Heart right ventricle (tissue), 16 donors: Measurements from ENCODE around the gene RPL29. TPM values are rescaled to one million over a fixed set of nuclear protein-coding genes. Genes with fewer than 3 reads are reported as not detected.

ENCODE experiments used
- ATAC-seq, 8 donors: fragments of 200-7000 bp; cut with Tn5 transposase; one replicate each; pipeline ENCODE4 v1.9.1; 2020; ENCODE audit warnings: mild to moderate bottlenecking in 8 of 8, moderate library complexity in 8 of 8, moderate number of reproducible peaks in 1 of 8
- DNase-seq, 2 donors: peaks; one replicate each; pipeline ENCODE4 v3.0.0-alpha.2; 2020
- H3K27ac ChIP-seq, 10 donors: fragments of 200-600 bp; sonication (generic) in 2 of 10; one replicate each; pipeline versions ENCODE4 v1.5.0 to v1.8.0; 2020 to 2022; ENCODE audit warnings: mild to moderate bottlenecking in 3 of 10
- H3K27me3 ChIP-seq, 7 donors: fragments of 200-600 bp; one replicate each; pipeline ENCODE4 v1.8.0; 2021 to 2022; ENCODE audit warnings: mild to moderate bottlenecking in 2 of 7
- H3K36me3 ChIP-seq, 9 donors: fragments of 200-600 bp; sonication (generic) in 1 of 9; one replicate each; pipeline versions ENCODE4 v1.5.0 to v1.8.0; 2020 to 2022; ENCODE audit warnings: mild to moderate bottlenecking in 2 of 9
- H3K4me1 ChIP-seq, 9 donors: fragments of 200-600 bp; sonication (generic) in 1 of 9; one replicate each; pipeline versions ENCODE4 v1.5.0 to v1.8.0; 2020 to 2022; ENCODE audit warnings: mild to moderate bottlenecking in 4 of 9
- H3K4me3 ChIP-seq, 10 donors: fragments of 200-600 bp; sonication (generic) in 2 of 10; one replicate each; pipeline versions ENCODE4 v1.5.0 to v1.8.0; 2020 to 2022; ENCODE audit warnings: mild to moderate bottlenecking in 7 of 10, moderate library complexity in 2 of 10
- H3K9me3 ChIP-seq, 11 donors: fragments of 200-600 bp in 10 of 11; sonication (generic) in 2 of 11; one replicate each; pipeline versions ENCODE4 v1.5.0 to v1.8.0; 2013 to 2022; ENCODE audit warnings: mild to moderate bottlenecking in 2 of 11, control low read depth in 1 of 11, moderate library complexity in 1 of 11
- CTCF ChIP-seq, 9 donors: fragments of 200-600 bp; sonication (generic) in 2 of 9; IDR thresholded peaks; one replicate each; pipeline versions ENCODE4 v1.5.0 to v1.8.0; 2021 to 2022; ENCODE audit warnings: antibody characterized with exemption in 9 of 9, mild to moderate bottlenecking in 5 of 9, moderate library complexity in 1 of 9
- WGBS, 2 donors: extraction: QIAGEN DNeasy Blood & Tissue Kit; methylation state at CpG; one replicate each; pipeline ENCODE4 v1.1.7; 2013; ENCODE audit warnings: inconsistent platforms in 1 of 2; 5-methylcytosine and 5-hydroxymethylcytosine counted together
- intact Hi-C, 10 donors: fragments of 100-400 bp; cut with DNase I; formaldehyde crosslinking; loops; one replicate each; pipeline versions ENCODE4 v1.11.1 to v1.14.2; 2022
- polyA plus RNA-seq, 2 donors: library from polyadenylated mRNA; stranded (reverse); fragments of 200-250 nt; gene quantifications; one replicate each; pipeline ENCODE4 v1.2.3, GENCODE V29; 2013
- total RNA-seq, 10 donors: library from RNA; stranded (reverse); fragmentation: NEBNext Ultra II Directional in 3 of 10; extraction: Animal tissue kit (Norgen Biotek cat#: 25700) in 3 of 10; gene quantifications; one replicate each; pipeline versions ENCODE4 v1.2.1 to v1.2.4, GENCODE V29; 2021 to 2023
- donor health status: Arrhythmogenic right ventricular cardiomyopathy.
- donor health status: ischemic (EF 13 %, LVEDD 7.1; RV severe dilation, severe dysfunction).
- donor health status: healthy with polysubstance abuse.
- donor health status: DM: no; HTN: yes; CAD: no.
- donor health status: DM: no; HTN: no; CAD: no.
- donor health status: ischemic (EF 25% LVEDD 6.9; RV normal size, moderate dysfunction).
- donor health status: ischemic (EF 25% LVEDD 5.7; RV mildly dilated, moderate dysfunction).
- donor health status: healthy.
- donor health status: DM: yes; HTN: yes; CAD: no.
- donor health status: Ischemic cardiomyopathy.
- donor health status: ischemic (EF 35%, LVEDD 5.7; RV mildly dilated, moderate dysfunction).
- donor health status: nonischemic (EF 11% LVEDD 7.7; RV severe dilation, severe dysfunction).
- donor health status: DM: yes; HTN: yes; CAD: no.
- donor health status: PGD.
- donor health status: ischemic (EF 29% LVEDD 5.4; RV normal size, mild dysfunction).
- donor health status: nonischemic (EF 23%, LVEDD 6.1; RV moderate dilation, normal function).

RPL29 gene
- total and polyA plus RNA-seq, 12 donors: 505 to 1,915 (median 643) TPM

GRCh38 chr3:51953445-51953844, 42.2 kb downstream of the RPL29 start:
- no peak for TF ChIP-seq CTCF (IDR thresholded peaks at IDR 0.05)
- Histone ChIP-seq H3K4me3 (no peak overlapping the region), H3K27me3 (peaks cover 0 to 23% (median 0%) of the 10 kb centered on the region in 7 donors), H3K36me3 (peaks cover 0 to 33% (median 6%) of the 10 kb centered on the region in 9 donors), H3K9me3 (no peaks in the 10 kb centered on the region), H3K4me1 (peaks cover 0 to 29% (median 15%) of the 10 kb centered on the region in 9 donors), H3K27ac (no peak overlapping the region)
- intact Hi-C loops: no loop called here
- ATAC-seq: no peak
- DNase-seq: no peak
- 69 to 75% methylated on average over 3 of the region's 3 CpGs for WGBS, 2 donors

DNA sequence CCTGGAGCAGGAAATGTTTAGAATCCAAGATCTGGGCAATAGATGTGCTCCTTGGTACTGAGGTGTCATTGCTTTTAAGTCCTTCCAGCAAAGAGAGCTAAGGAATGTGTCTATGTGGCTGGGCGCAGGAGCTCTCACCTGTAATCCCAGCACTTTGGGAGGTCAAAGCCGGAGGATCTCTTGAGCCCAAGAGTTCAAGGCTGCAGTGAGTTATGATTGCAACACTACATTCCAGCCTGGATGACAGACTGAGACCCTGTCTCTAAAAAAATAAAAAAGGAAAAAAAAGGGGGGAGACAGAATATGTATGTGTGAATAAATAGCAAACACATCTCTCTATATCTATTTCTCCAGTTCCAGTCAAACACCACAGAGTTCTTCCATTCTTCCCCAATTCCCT, 44.8 kb downstream of the RPL29 start:
- intact Hi-C loops: no loop called here
- no peak for TF ChIP-seq CTCF (IDR thresholded peaks at IDR 0.05)
- ATAC-seq: no peak

GRCh38 chr3:51949121-51949520, 46.6 kb downstream of the RPL29 start:
- Histone ChIP-seq H3K9me3 (no peaks in the 10 kb centered on the region), H3K27me3 (no peaks in the 10 kb centered on the region), H3K4me1 (peaks cover 0 to 10% (median 0%) of the 10 kb centered on the region in 9 donors), H3K27ac (no peak overlapping the region), H3K36me3 (peaks cover 0 to 50% (median 0%) of the 10 kb centered on the region in 9 donors), H3K4me3 (no peak overlapping the region)
- 88 to 96% methylated on average over 5 of the region's 5 CpGs for WGBS, 2 donors
- ATAC-seq (no peak), DNase-seq (no peak)
- intact Hi-C loops: no loop called here
- TF ChIP-seq CTCF (IDR thresholded peaks at IDR 0.05): no peak

More for the DNA sequence above, 44.8 kb downstream of the RPL29 start:
- 88 to 91% methylated on average over 2 of the region's 2 CpGs for WGBS, 2 donors
- DNase-seq: no peak
- Histone ChIP-seq H3K9me3 (no peaks in the 10 kb centered on the region), H3K27ac (no peak overlapping the region), H3K36me3 (peaks cover 0 to 35% (median 0%) of the 10 kb centered on the region in 9 donors), H3K4me1 (peaks cover 0 to 16% (median 7%) of the 10 kb centered on the region in 9 donors), H3K27me3 (peaks cover 0 to 12% (median 0%) of the 10 kb centered on the region in 7 donors), H3K4me3 (no peak overlapping the region)

DNA sequence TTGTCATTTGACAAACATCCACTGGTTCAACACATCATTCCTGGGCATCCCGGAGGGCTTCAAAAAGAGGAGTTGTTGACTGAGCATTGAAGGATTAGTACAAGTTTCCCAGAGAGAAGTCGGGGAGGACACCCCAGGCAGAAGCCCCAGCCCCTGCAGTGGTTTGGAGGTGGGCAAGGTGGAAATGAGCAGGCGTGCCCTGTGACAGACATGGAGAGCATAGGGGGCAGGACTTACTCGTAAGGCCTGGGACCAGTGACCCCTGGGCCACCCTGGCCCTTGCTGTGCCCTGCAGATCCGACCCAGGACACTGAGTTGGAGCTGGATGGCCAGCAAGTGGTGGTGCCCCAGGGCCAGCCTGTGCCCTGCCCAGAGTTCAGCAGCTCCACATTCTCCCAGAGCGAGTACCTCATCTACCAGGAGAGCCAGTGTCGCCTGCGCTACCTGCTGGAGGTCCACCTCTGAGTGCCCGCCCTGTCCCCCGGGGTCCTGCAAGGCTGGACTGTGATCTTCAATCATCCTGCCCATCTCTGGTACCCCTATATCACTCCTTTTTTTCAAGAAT, 47.6 kb downstream of the RPL29 start:
- peaks cover 0 to 50% (median 0%) of the 10 kb centered on the region in 9 donors for H3K36me3 ChIP-seq

More for the DNA sequence above, 47.6 kb downstream of the RPL29 start:
- WGBS, 2 donors: 90 to 92% methylated on average over 10 of the region's 10 CpGs
- Histone ChIP-seq H3K27me3 (no peaks in the 10 kb centered on the region), H3K9me3 (no peaks in the 10 kb centered on the region), H3K4me1 (peaks cover under 1 to 6% (median 5%) of the 10 kb centered on the region in 9 donors), H3K4me3 (no peak overlapping the region), H3K27ac (no peak overlapping the region)
- no peak for TF ChIP-seq CTCF (IDR thresholded peaks at IDR 0.05)
- DNase-seq: no peak
- intact Hi-C loops: no loop called here
- no peak for ATAC-seq
